RWPE2 (cell line): Measurements from ENCODE around the gene HOXD3.

Source experiments
- ATAC-seq: fragments of 200-7000 bp; cut with Tn5 transposase; 3 replicates; pipeline ENCODE4 v1.9.1; 2021; ENCODE audit warnings: low read depth
- DNase-seq: peaks from one replicate; pipeline ENCODE4 v3.0.0-alpha.2; 2020; ENCODE audit warnings: low spot score
- H3K27ac ChIP-seq: fragments of 450-650 bp; 2 replicates; pipeline ENCODE4 v1.5.1; 2017; ENCODE audit warnings: mild to moderate bottlenecking; ENCODE audit not compliant: poor library complexity, severe bottlenecking
- H3K27me3 ChIP-seq: fragments of 250-450 bp; sonication (Bioruptor Pico); 2 replicates; pipeline ENCODE4 v1.5.1; 2021; ENCODE audit warnings: mild to moderate bottlenecking, moderate library complexity; ENCODE audit not compliant: insufficient read depth, poor library complexity, severe bottlenecking
- H3K36me3 ChIP-seq: fragments of 250-450 bp; sonication (Bioruptor Pico); 2 replicates; pipeline ENCODE4 v1.5.1; 2020; ENCODE audit warnings: low read depth, mild to moderate bottlenecking, moderate library complexity
- H3K4me1 ChIP-seq: fragments of 250-450 bp; sonication (Bioruptor Pico); 2 replicates; pipeline ENCODE4 v1.5.1; 2021; ENCODE audit warnings: mild to moderate bottlenecking, moderate library complexity; ENCODE audit not compliant: insufficient read depth, poor library complexity, severe bottlenecking
- H3K4me3 ChIP-seq: fragments of 250-450 bp; sonication (Bioruptor Pico); 2 replicates; pipeline ENCODE4 v1.5.1; 2021; ENCODE audit warnings: mild to moderate bottlenecking, moderate library complexity; ENCODE audit not compliant: severe bottlenecking
- H3K9me3 ChIP-seq: fragments of 250-450 bp; sonication (Bioruptor Pico); 2 replicates; pipeline ENCODE4 v1.5.1; 2021; ENCODE audit warnings: mild to moderate bottlenecking, moderate library complexity; ENCODE audit not compliant: severe bottlenecking
- CTCF ChIP-seq: fragments of 450-650 bp; IDR thresholded peaks from one replicate; pipeline ENCODE4 v1.5.1; 2017; ENCODE audit warnings: mild to moderate bottlenecking, moderate library complexity; ENCODE audit not compliant: poor library complexity, severe bottlenecking

Gene HOXD3

GRCh38 chr2:176206136-176206535 lies 49.0 kb downstream of the HOXD3 start:
- no peak for TF ChIP-seq CTCF
- no peaks in the 10 kb centered on the region for H3K9me3 ChIP-seq
- H3K27me3 ChIP-seq, result no peaks in the 10 kb centered on the region
- no peak overlapping the region for H3K4me3 ChIP-seq
- no peak for ATAC-seq
- no peak overlapping the region for H3K27ac ChIP-seq
- H3K4me1 ChIP-seq, result no peaks in the 10 kb centered on the region
- DNase-seq, result no peak
- H3K36me3 ChIP-seq, result no peaks in the 10 kb centered on the region

GRCh38 chr2:176206682-176207081 lies 49.6 kb downstream of the HOXD3 start:
- DNase-seq (no peak), ATAC-seq (no peak)
- no peak for TF ChIP-seq CTCF
- H3K4me1 ChIP-seq, result no peaks in the 10 kb centered on the region
- no peaks in the 10 kb centered on the region for H3K27me3 ChIP-seq
- H3K27ac ChIP-seq, result no peak overlapping the region
- H3K36me3 ChIP-seq, result no peaks in the 10 kb centered on the region
- no peaks in the 10 kb centered on the region for H3K9me3 ChIP-seq
- no peak overlapping the region for H3K4me3 ChIP-seq

- H3K4me1 ChIP-seq, result no peaks in the 10 kb centered on the region
- no peak for ATAC-seq
- TF ChIP-seq CTCF, result no peak
- no peak overlapping the region for H3K27ac ChIP-seq
- no peak for DNase-seq
- H3K27me3 ChIP-seq, result no peaks in the 10 kb centered on the region
- H3K36me3 ChIP-seq, result no peaks in the 10 kb centered on the region
- H3K4me3 ChIP-seq, result no peak overlapping the region
- H3K9me3 ChIP-seq, result no peaks in the 10 kb centered on the region
Measured at GRCh38 chr2:176211110-176211509, 54.0 kb downstream of the HOXD3 start.

GRCh38 chr2:176212276-176212675 lies 55.2 kb downstream of the HOXD3 start:
- TF ChIP-seq CTCF, result no peak
- H3K4me3 ChIP-seq, result no peak overlapping the region
- no peak for DNase-seq
- no peaks in the 10 kb centered on the region for H3K9me3 ChIP-seq
- no peak for ATAC-seq
- no peaks in the 10 kb centered on the region for H3K27me3 ChIP-seq
- H3K36me3 ChIP-seq, result no peaks in the 10 kb centered on the region
- no peaks in the 10 kb centered on the region for H3K4me1 ChIP-seq
- H3K27ac ChIP-seq, result no peak overlapping the region

GRCh38 chr2:176213406-176213805 lies 56.3 kb downstream of the HOXD3 start:
- no peaks in the 10 kb centered on the region for H3K27me3 ChIP-seq
- DNase-seq, result no peak
- H3K4me3 ChIP-seq, result no peak overlapping the region
- TF ChIP-seq CTCF, result no peak
- ATAC-seq, result no peak
- no peak overlapping the region for H3K27ac ChIP-seq
- H3K9me3 ChIP-seq, result no peaks in the 10 kb centered on the region
- no peaks in the 10 kb centered on the region for H3K4me1 ChIP-seq
- no peaks in the 10 kb centered on the region for H3K36me3 ChIP-seq
